Activated CD8-positive, alpha-beta memory T cell treated with anti-CD3 and anti-CD28 coated beads for 48 hours (primary cell): ENCODE results near the gene HCN3.
"Not testable (repeated sequence)": the region's sequence is repeated elsewhere in the genome, so short reads cannot be mapped to it uniquely, and the experiment has no call there.

Experiments
- DNase-seq, 3 experiments: peaks; one replicate each; pipeline ENCODE4 v3.0.0-alpha.2; 2020; ENCODE audit warnings: low read depth in 2 of 3, low spot score in 2 of 3

Gene HCN3

GRCh38 chr1:155328856-155329255 is 51.6 kb downstream of the HCN3 start:
- not testable (repeated sequence) for DNase-seq

GRCh38 chr1:155329980-155330598 is 52.8 kb downstream of the HCN3 start:
- no peak for DNase-seq

GRCh38 chr1:155334962-155335361 is 57.7 kb downstream of the HCN3 start:
- DNase-seq, result no peak
